Measurements from ENCODE around the gene MYOZ3.
A peak's percentile ranks its signal among the peaks of the same experiment; 100 is the strongest.

Gene MYOZ3, protein sequence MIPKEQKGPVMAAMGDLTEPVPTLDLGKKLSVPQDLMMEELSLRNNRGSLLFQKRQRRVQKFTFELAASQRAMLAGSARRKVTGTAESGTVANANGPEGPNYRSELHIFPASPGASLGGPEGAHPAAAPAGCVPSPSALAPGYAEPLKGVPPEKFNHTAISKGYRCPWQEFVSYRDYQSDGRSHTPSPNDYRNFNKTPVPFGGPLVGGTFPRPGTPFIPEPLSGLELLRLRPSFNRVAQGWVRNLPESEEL

DNA sequence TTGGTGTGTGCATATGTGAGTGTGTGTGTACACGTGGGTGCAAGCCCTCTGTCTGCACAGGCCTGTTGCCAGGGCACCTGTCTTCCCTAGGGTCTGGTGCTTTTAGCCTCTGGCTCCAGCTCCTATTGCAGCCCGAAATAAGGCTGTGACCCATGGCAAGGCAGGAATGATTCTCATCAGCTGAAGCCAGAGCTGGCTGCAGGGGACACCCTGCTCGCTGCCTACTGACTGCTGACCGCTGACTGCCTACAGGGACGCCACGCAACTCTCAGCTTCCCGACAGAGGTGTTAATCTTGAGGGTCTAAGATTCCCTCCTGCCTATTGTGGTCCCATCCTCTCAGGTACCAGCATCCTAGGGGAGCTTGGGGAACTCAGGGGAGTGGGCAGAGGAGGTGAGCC, at the start of gene MYOZ3:
Gene MYOZ3, plus strand, starts transcription at position 166 of the 400 bp plus-strand sequence. CDS start 1,691 bp downstream, outside the sequence.
- DNase-seq: no peak

DNA sequence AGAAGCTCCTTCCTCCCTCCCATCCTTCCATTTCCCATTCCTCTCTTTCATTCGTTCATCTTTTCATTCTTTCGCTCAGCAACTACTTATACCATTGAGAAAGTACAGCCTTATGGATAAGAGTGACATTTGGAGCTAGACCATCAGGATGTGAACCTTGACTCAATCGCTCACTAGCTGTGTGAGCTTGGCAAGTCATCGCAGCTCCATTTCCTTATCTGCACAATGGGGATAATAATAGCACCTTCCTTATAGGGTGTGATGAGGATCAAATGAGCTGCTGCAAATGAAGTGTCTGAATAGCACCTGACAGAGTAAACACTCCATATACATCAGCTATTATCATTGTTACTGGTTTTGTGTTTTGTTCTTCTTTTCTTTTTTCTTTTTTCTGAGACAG, 48.6 kb upstream of the MYOZ3 start:
- no peak for DNase-seq

DNA sequence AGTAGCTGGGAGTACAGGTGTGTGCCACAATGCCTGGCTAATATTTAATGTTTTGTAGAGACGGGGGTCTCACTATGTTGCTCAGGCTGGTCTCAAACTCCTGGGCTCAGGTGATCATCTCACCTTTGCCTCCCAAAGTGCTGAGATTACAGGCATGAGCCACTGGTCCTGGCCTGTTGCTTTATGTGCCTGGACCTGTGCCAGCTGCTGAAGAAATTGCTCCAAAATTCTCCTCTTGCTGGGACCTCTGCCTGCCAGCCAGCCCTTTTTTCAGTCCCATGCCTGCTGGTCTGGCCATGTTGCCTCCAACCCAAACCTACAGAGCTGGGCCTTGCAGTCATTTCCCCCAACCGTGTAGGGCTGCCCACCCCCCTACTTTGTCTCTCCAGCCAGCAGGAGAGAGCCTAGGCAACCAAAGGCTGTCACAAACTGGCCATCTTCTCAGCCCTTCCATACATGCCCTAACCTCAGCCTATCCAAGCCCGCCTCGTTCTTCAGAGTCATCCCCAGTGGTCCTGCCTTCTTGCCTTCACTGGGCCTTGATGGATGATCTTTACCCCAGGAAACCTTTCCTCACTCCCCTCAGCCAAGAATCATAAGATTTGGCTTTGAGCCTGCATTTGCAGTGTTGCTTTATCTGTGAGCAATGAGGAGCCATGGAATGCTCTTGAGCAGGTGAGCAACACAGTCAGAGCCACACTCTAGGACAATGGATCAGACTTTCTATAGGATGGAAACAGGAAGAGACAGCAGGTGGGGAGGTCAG, 48.0 kb upstream of the MYOZ3 start:
- DNase-seq: no peak

DNA sequence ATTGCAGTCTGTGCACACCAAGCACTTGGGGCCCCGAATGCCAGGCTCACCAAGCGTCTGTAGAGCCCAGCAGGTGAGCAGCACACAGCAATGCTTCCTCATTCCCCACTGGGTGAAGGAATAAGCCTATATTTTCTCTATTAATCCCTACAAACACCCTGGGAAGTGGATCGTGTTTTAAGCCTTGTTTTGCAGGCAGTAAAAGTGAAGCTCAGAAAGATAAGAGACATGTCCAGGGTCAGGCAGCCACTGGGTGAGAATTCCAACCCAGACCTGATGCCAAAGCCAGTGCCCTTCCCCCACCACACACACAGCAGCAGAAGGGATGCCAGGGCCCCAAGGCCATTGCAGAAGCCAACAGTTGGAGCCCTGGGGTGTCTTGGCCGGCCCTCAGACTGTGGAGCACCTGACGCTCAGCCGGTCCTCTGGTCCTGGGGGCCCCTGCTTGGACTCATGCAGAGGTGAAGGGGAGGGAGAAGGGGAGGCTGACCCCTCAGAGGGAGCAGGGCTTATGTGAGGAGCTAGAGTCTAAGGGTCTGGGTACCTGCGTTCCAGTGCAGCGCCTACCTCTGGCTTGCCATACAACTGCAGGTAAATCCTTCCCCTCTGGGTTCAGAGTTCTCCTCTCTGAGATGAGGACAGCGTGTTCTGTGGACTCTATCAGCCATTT, 46.9 kb upstream of the MYOZ3 start:
- no peak for DNase-seq

DNA sequence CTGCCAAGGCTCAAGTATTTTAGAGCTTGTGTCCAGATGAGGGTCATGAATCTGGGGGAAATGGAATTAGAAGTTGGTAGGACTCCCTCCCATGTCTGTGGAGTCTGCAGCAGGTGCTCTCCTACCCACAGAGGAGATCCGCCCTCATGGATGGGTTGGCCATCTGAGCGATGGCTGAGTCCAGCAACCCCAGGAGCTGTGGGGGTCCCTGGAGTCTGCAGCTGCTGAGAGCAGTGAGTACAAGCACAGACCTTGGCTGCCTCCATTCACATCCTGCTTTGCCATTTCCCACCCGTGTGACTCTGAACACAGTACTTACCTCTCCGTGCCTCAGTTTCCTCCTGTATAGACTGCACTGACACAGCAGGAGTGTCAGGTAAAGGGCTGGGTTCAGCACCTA, 46.4 kb upstream of the MYOZ3 start:
- no peak for DNase-seq

DNA sequence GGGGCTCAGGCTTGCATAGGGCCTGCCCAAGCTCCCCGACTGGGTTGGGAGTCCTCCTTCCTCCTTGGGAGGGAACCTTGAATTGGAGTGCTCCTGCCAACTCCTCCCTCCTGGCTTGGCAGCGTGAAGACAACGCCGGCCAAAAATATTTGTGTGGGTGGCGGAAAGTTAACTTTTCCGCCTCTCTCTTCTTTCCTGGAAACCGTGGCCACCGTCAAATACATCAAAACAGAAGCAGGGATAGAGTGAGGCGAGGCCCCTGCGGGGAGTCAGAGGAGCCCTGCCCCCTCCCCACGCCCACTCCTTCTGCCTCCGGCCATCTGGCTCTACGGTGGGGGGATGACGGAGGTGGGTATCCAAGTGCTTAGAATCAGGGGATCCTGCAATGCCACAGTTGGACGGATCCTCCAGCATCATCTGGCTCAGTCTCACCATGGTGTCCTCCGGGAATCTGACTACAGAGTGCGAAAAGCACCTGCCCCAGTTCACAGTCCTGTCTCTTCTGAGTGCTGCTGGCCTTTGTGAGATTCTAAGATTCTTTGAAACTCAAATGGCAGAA, 45.8 kb upstream of the MYOZ3 start:
- no peak for DNase-seq

DNA sequence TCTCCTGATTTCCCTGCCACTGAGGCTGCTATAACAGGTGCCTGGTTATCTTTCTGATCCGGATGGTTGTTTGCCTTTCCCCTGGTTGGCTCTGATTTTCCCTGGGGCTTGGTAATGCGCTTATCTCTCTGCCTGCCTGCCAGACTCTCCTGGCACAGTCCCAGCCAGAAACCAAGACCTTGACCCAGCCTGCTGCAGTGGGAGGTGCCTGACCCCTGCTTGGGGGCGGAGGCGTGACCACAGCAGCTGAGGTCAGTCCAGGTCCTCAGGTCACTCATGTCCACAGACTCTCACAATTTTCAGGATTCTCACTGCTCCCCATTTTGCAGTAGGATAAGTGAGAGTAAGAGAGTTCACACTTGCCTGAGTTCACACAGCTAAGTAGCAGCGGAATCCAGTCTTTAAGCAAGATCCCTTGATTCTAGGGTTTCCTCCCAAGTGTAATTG, 45.0 kb upstream of the MYOZ3 start:
- DNase-seq: no peak

DNA sequence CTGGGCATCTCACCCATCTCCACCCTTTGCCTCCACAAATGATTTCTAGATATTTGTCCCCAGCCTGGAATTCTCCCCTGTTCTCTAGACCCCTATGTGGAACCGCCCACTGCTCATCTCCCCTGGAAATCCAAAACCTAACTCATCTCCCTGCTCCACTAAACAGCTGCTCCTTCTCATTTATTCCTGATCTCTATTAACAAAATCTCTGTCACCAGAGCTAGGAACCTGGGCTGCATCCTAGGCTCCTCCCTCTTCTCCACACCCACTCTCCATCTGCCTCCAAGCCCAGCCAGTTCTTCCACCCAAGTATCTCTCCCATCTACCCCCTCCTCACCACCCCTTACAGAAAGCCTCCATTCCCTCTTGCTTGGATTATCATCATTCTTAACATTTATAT, 44.5 kb upstream of the MYOZ3 start:
- DNase-seq: no peak

DNA sequence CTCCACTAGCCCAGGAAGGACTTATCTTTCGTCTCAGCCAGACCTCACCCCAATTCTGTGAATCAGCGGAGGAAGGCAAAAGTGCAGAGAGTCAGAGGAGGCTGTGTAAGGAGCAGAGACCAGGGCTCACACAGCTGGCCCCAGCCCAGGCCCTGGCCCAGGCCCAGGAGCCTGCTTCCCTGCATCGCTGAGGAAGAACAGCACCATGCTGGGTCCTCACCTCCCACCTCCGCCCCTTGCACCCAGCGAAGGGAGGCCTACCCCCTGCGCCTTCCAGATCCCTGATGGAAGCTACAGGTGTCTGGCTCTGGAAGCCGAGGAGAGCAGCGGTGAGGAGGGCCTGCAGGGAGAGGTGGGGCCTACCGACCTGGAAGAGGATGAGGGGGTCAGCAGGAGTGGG, 42.9 kb upstream of the MYOZ3 start:
- no peak for DNase-seq

DNA sequence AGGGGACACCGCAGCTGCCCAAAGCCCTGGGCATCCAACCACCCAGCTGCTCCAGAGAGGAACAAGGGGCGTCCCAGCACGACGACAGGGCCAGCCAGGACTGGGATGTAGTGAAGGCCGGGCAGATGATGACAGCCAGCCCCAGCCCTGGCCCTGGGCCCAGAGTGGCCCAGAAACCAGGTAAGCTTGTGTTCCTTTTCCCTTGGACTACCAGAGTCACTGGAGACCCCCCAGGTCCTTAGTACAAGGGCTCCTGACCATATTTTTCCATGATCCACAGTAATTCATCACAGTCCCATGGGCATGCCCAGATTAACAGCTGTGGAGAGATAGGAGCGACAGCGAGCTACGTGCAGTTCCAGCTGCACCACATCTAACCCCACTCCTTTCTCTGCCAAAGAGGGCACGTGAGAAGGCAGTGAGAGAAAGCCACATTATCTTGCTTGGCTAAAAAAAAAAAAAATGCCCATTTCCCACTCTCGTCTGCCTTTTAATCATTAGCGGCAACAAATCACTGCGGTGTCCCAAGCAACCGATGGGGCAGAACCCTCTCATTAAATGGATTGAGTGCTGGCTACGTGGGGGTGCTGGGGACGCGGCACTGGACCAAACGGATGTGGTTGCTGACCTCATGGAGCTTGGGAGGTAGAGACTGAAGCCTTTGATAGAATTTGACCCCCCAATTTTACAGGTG, 42.3 kb upstream of the MYOZ3 start:
- DNase-seq: no peak

DNA sequence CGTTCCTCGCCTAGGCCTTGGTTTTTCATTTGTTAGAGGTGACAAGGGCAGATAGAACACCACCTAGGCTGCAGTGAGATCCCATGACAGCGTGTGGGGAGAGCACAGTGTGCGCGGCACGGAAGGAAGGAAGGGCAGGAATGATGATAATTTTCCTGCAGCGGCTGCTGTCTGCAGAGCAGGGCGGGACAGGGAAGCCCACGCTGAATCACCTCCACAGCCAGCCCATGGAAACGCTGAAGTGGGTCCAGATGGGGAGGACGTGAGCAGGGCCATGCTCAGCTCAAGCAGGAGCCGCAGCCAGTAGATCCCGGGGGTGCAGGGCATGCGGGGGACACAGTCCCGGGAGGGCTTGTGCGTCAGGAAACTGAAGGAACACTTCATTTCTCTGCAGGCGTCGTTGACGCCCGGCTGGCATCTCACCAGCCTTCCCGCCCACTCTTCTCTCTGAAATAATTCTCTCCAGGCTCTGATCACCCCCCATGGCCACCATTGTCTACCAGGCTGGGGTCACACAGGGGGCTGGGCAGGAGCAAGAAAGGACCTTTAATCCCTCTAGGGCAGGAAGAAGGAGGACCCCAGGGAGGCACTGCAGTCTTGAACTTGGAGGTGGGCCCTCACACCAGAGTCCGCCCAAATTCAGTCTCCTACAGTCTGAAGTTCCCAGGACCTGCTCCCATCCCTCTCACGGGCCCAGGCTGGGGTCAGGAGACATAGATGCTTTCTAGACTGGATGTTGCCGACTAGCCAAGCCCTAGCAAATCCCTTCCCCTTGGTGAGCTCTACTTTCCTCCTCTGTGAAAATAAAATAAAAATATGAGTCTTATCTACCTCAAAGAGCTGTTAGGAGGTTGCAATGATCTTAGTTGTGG, 41.5 kb upstream of the MYOZ3 start:
- no peak for DNase-seq

DNA sequence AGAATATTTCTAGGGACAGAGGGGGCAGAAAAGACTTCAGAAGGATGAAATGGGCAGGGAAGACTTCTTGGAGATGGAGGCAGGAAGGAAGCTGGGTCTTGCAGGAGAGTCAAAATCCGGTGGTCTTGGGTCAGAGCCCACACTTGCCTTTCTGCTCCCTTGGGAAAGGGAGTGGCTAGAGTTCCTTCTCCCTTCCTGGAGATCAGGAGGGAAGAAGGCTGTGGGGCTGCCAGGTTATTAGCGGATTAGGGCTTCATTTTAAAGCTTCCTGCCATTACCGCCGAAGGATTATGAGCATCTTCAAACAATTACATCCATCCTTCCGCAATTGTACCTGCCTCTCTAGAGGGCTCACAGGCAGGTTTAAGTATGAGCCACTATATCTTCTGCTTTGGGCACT, 39.8 kb upstream of the MYOZ3 start:
- DNase-seq: no peak

DNA sequence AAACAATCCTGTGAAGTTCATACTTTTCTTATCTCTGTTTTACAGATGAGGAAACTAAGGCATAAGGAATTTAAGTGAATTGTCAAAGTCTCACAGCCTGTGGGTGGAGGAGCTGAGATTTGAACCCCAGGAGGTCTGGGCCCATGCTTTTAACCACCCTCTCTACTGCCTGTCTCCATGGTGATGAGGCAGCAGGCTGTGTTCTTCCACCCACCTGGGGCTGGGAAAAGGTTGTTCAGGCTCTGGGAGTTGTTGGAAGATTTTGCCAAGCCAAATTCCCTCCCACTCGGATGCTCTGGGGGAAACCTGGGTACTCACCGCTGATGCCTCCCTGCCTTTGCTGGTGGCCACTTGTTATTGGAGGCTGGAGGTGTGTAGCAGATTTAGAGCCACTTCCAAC, 38.9 kb upstream of the MYOZ3 start:
- DNase-seq: no peak

DNA sequence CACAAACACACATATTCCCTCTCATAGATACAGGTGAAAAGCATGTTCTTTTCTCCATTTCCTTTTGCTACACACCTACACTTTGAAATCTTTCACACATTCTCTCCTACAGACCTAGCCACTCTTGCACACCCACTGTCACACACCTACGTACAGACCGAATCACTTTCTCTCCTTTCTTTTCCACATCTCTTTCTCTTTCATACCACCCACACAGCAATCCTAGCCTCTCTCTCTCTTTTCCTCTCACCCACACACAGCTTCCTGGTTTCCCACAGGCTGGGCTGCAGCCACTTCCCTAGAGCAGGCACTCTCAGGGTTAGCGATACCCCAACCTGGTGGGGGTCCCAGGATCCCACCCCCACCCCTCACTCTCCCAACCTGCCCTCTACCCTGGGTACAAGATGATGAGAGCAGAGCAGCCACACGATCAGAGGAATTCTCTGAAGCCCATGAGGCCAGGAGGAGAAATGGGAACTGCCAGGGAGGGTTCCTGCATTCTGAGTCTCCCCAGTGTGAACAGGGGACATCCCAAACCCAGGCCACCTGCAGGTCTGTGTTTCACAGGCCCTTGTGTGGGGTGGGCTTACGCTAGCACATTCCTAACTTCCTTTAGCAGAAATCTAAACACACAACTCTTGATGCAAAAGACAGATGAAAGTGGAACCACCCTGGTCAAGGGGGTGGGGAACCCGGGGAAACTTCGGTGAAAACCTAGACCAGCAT, 37.7 kb upstream of the MYOZ3 start:
- DNase-seq: no peak

DNA sequence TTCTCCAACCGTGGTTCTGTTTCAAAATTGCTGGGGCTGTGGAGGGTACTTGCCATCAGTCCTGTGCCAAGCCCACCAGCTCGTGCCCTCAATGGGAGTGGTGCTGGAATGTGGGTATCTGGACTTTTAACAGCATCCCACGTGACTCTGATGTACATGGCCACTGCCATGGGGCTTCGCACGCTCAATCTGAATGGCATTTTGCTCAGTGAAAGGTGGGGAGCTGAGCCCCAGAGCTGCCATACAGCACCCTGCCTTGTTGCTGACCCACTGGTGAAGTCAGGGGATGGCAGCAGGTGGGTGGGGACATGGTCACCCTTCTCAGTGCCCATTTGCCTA, 37.2 kb upstream of the MYOZ3 start:
- DNase-seq: no peak

DNA sequence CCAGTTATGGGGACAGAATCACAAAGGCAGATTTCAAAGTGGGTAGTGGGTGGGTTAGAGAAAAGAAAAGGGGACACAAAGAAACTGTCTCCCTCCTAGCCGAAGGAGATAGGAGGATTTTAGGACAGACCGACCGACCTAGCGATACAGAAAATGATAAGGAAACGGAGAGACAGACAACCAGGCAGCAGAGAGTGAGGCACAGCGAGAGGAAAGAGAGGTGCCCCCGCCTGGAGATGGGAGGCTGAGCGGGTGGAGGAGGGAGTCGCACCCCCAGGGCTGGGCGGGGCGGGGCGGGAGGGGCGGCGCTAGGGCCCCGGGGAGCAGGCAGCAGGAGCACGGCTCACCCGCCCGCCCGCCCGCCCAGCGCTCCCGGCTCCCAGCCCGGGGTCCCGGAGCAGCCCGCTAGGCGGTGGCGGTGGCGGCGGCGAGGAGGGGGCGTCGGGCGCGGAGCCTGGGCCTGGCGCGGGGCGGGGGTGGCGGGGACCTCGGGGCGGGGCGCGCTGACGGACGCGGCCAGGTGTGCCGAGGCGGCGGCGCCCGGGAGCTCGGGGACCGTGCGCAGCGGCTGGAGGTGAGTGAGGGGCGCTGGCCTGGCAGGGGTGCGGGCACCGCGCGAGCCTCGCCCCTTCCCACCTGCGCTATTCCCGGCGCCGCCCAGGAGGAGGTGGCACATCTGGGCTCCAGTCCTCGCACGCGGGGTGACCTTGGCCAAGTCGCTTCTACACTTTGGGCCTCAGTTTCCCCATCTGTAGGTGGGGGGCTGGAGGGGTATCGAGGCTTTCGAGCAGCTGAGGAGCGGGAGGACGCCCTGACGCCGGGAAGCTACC, 36.5 kb upstream of the MYOZ3 start:
- DNase-seq: peak; percentile 12

DNA sequence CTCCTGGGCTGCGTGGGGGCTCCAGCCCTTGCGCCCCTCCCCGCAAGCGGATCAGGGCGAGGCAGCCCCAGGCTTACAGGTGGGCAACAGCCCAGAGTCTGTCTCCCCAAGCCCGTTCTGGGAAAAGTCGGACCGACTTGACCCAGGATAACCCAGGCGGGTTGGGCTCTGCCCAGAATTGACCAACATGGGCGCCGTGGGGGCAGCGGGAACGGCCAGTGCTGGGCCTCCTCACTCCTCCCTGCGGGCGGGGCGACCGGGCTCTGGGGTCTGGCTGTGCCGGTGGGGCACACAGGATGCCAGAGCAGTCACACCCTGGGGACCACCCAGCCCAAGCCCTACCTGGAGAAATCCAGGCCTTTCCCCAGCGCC, 35.9 kb upstream of the MYOZ3 start:
- DNase-seq: no peak

DNA sequence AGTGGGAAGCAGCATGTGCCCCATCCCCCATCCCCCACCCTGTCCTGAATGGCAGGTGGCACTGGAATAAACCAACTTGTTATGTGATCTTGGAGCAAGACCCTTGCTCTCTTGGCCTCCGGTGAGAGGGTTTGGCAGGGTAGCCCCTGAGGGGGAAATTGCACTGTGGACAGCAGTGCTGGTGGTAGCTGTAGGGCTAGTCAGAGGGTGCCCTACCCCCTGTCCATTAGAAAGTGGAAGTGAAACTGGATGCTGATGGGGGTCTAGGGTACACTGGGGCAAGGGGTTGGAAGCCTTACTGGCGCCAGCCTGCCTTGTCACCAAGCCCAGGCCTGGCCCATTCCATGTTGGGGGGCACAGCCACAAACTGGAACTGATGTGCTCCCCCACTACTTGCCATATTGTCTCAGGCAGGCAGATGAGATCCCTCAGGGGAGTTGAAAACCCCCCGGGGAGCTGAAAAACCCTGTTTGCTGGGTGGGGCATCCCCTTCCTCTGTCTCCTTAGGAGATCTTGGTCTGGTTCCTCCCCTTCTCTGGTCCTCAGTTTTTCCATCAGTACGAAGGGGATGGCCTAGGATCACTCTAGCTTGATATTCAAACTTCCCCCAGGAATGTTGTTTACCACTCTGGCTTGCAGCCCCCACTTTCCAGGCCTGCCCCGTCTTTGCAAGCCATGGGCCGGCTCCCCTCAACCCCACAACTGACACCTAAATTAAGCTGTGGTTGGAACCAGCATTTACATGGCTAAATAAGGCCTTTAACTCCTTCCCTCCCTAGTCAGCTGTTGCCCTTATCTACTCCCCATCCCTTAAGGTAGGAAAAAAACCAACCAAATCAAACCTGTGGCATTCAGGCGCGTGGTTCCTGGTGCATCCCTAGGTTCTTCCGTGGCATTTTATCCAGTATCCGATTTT, 35.0 kb upstream of the MYOZ3 start:
- DNase-seq: no peak

DNA sequence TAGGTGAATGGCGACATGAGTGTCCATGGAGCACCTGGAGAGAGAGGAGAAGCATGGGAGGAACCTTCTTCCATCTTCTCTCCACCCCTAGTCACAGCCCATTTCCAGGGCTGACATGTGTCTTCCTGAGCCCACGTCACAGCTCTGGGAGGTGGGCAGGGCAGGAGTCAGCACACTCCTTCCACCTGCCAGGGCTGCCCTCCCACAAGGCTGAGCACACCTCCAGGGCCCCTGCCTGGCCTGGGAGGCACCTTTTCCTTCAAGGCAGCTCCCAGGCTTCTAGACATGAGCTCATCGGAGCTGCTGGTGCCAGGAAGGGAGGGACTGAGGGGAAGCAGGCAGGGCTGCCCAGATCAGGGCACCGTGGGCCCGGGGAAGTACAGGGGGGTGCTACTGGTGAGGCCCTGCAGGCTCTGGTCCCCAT, 34.2 kb upstream of the MYOZ3 start:
- DNase-seq: no peak

Data from activated CD4-positive, alpha-beta T cell treated with anti-CD3 and anti-CD28 coated beads for 1 hour (primary cell).